Peyer's patch (tissue), 4 donors: ENCODE measurements around the gene SOX30. TPM values are rescaled to one million over a fixed set of nuclear protein-coding genes. Genes with fewer than 3 reads are reported as not detected.

ENCODE experiments used
- DNase-seq, 3 donors: peaks; one replicate each; pipeline ENCODE4 v3.0.0-alpha.2; 2017 to 2019
- H3K27ac ChIP-seq, 4 donors: fragments of 200-600 bp; sonication (generic); one replicate each; pipeline ENCODE4 v1.5.1; 2016 to 2019
- H3K27me3 ChIP-seq, 2 donors: fragments of 200-600 bp; sonication (generic); one replicate each; pipeline ENCODE4 v1.5.1; 2019
- H3K36me3 ChIP-seq, 3 donors: fragments of 200-600 bp; sonication (generic); one replicate each; pipeline ENCODE4 v1.5.1; 2016 to 2019
- H3K4me1 ChIP-seq, 4 donors: fragments of 200-600 bp; sonication (generic); one replicate each; pipeline ENCODE4 v1.5.1; 2016 to 2019
- H3K4me3 ChIP-seq, 4 donors: fragments of 200-600 bp; sonication (generic); 1 replicate in 3 of 4; 2 replicates in 1 of 4; pipeline ENCODE4 v1.5.1; 2016 to 2019; ENCODE audit warnings: mild to moderate bottlenecking in 1 of 4
- H3K9me3 ChIP-seq, 4 donors: fragments of 200-600 bp; sonication (generic); one replicate each; pipeline ENCODE4 v1.5.1; 2016 to 2019; ENCODE audit warnings: mild to moderate bottlenecking in 1 of 4
- CTCF ChIP-seq, 6 experiments: fragments of 450-650 bp in 4 of 6; fragments of 200-600 bp in 2 of 6; sonication (generic) in 1 of 6; IDR thresholded peaks; one replicate each; pipeline ENCODE4 v1.5.1; 2017 to 2019; ENCODE audit warnings: antibody characterized with exemption in 6 of 6, mild to moderate bottlenecking in 3 of 6, moderate library complexity in 1 of 6
- POLR2A ChIP-seq, 2 donors: fragments of 450-650 bp; IDR thresholded peaks; one replicate each; pipeline ENCODE4 v1.5.1; 2017; ENCODE audit warnings: antibody characterized with exemption in 2 of 2, mild to moderate bottlenecking in 2 of 2, moderate library complexity in 2 of 2
- total RNA-seq, 4 donors: library from RNA; depleted of rRNA; stranded (reverse); fragments of >200 nt; gene quantifications; one replicate each; pipeline ENCODE4 v1.1.0, GENCODE V29; 2016

SOX30 gene
- total RNA-seq, 4 donors from 2014 or later: 0.66 to 1.8 TPM; not detected in 2

GRCh38 chr5:157599565-157599964 is 52.7 kb downstream of the SOX30 start:
- no peak for DNase-seq
- Histone ChIP-seq H3K4me1 (peaks cover 0 to 25% (median 4%) of the 10 kb centered on the region in 4 donors), H3K36me3 (no peaks in the 10 kb centered on the region), H3K27me3 (no peaks in the 10 kb centered on the region), H3K9me3 (no peaks in the 10 kb centered on the region), H3K4me3 (no peak overlapping the region), H3K27ac (peak overlapping the region in 1 of 4 donors; percentile 64)
- TF ChIP-seq POLR2A (IDR thresholded peaks at IDR 0.05): no peak

- H3K27ac ChIP-seq: peak overlapping the region in 1 of 4 donors; percentile 64
- no peak for DNase-seq
- H3K36me3 ChIP-seq: no peaks in the 10 kb centered on the region
- H3K9me3 ChIP-seq: no peaks in the 10 kb centered on the region
- peaks cover 0 to 19% (median 4%) of the 10 kb centered on the region in 4 donors for H3K4me1 ChIP-seq
- TF ChIP-seq CTCF (IDR thresholded peaks at IDR 0.05) (peak in 1 of 6 experiments; percentile 17), POLR2A (IDR thresholded peaks at IDR 0.05) (no peak)
- no peaks in the 10 kb centered on the region for H3K27me3 ChIP-seq
- no peak overlapping the region for H3K4me3 ChIP-seq
Measured at GRCh38 chr5:157598350-157598936, 53.8 kb downstream of the SOX30 start.

GRCh38 chr5:157597277-157597676 is 55.0 kb downstream of the SOX30 start:
- H3K9me3 ChIP-seq: no peaks in the 10 kb centered on the region
- H3K27me3 ChIP-seq: no peaks in the 10 kb centered on the region
- peaks cover 0 to 12% (median 4%) of the 10 kb centered on the region in 4 donors for H3K4me1 ChIP-seq
- no peak overlapping the region for H3K4me3 ChIP-seq
- peak overlapping the region in 1 of 4 donors; percentile 64 for H3K27ac ChIP-seq
- H3K36me3 ChIP-seq: no peaks in the 10 kb centered on the region
- no peak for DNase-seq
- TF ChIP-seq POLR2A (IDR thresholded peaks at IDR 0.05) (no peak), CTCF (IDR thresholded peaks at IDR 0.05) (no peak)

GRCh38 chr5:157596487-157596886 is 55.8 kb downstream of the SOX30 start:
- TF ChIP-seq POLR2A (IDR thresholded peaks at IDR 0.05): no peak
- no peak for TF ChIP-seq CTCF (IDR thresholded peaks at IDR 0.05)
- no peaks in the 10 kb centered on the region for H3K36me3 ChIP-seq
- H3K9me3 ChIP-seq: no peaks in the 10 kb centered on the region
- H3K4me1 ChIP-seq: peaks cover 0 to 12% (median 4%) of the 10 kb centered on the region in 4 donors
- H3K27me3 ChIP-seq: no peaks in the 10 kb centered on the region
- H3K4me3 ChIP-seq: no peak overlapping the region
- DNase-seq: peak in 2 of 3 donors; percentile 73 to 81
- peak overlapping the region in 1 of 4 donors; percentile 64 for H3K27ac ChIP-seq

GRCh38 chr5:157594675-157595459 is 57.4 kb downstream of the SOX30 start:
- Histone ChIP-seq H3K9me3 (no peaks in the 10 kb centered on the region), H3K27ac (peak overlapping the region in 1 of 4 donors; percentile 64)

More at GRCh38 chr5:157594675-157595459, 57.4 kb downstream of the SOX30 start:
- no peak for DNase-seq
- Histone ChIP-seq H3K27me3 (no peaks in the 10 kb centered on the region), H3K4me3 (no peak overlapping the region), H3K4me1 (peaks cover 0 to 12% (median 4%) of the 10 kb centered on the region in 4 donors), H3K36me3 (no peaks in the 10 kb centered on the region)
- no peak for TF ChIP-seq POLR2A (IDR thresholded peaks at IDR 0.05)
- TF ChIP-seq CTCF (IDR thresholded peaks at IDR 0.05): no peak
